Measurements from ENCODE around the gene PAPPA.
A peak's percentile ranks its signal among the peaks of the same experiment; 100 is the strongest.

Gene PAPPA

GRCh38 chr9:116232424-116233159 lies 79.0 kb downstream of the PAPPA start:
- peak; percentile 41 for DNase-seq (ENCODE audit: low read depth, low spot score)

DNA sequence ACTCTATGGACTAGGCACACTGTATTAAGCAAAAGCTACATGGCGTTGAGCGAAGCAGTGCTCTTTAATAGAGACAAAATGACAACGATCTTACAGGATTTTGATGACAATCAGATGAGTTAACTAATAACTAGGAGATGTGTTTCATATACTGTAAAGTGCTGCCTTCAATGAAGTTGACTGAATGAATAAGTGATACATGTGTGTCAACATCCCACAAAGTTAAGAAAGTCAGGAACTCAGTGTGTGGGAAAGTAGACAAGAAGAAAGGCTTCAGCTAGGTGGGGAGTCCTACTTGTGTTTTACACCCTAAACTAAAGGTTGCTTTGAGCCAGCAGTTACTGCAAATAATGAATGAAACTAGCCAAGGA lies 79.6 kb downstream of the PAPPA start:
- no peak for DNase-seq (ENCODE audit: low read depth, low spot score)

GRCh38 chr9:116234081-116234480 lies 80.5 kb downstream of the PAPPA start:
- DNase-seq (ENCODE audit: low read depth, low spot score) = peak; percentile 88

DNA sequence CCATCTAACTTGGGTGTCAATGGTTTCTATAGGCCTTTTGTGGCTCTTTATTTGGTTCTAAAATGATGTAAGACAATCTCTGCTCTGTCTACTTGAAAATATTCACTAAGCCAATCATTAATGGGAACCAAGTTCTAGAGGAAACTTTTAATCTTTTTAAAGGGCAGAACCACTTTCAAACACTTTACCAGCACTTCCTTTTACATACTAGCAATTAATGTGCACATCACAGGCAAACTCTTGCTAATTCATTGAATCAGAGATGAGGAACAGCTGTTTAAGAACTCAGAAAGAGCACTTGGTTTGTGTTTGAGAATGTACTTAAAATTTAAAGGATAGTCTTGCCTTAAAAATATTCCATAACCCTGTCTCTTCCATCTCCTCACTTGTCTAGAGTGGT lies 83.4 kb downstream of the PAPPA start:
- no peak for DNase-seq (ENCODE audit: low read depth, low spot score)

- DNase-seq (ENCODE audit: low read depth, low spot score) = no peak
These were observed 83.9 kb downstream of the PAPPA start for GRCh38 chr9:116237456-116237855.

DNA sequence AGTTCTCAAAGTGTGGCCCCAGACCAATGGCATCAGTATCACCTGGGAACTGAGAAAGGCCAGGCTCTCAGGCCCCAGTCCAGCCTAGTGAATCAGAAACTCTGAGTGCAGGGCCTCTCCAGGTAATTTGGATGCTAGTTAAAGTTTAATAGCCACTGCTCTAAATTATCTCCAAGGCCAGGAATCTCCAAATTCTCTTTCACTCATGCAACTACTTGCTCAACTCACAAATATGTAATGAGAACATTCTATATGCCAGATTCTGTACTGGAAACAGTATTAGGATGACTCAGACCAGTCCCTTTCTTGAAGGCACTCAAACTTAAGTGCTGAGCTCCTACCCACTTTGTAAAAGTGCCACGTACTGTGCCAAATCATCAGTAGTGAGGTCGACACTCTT lies 84.6 kb downstream of the PAPPA start:
- DNase-seq (ENCODE audit: low read depth, low spot score) = peak; percentile 61

GRCh38 chr9:116238776-116239340 lies 85.3 kb downstream of the PAPPA start:
- DNase-seq (ENCODE audit: low read depth, low spot score) = no peak

DNA sequence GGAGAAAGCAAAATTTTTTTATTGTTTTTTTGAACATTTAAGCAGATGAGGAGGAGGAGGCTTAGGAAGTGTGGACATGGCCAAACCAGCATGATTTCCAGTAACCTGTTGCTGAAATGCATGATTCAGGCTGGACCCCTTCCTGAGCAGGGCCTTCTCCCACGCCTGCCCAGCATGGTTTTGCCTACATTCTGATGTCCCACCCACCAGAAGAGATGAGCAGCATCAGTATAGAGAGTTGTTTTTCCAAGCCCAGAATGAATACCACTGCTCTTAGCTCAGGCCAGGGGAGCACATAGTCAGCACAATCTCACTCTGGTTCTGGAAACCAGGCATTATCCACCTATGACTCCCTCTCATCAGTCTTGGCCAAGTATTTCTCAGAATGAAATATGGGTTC lies 90.1 kb downstream of the PAPPA start:
- no peak for DNase-seq (ENCODE audit: low read depth, low spot score)

DNA sequence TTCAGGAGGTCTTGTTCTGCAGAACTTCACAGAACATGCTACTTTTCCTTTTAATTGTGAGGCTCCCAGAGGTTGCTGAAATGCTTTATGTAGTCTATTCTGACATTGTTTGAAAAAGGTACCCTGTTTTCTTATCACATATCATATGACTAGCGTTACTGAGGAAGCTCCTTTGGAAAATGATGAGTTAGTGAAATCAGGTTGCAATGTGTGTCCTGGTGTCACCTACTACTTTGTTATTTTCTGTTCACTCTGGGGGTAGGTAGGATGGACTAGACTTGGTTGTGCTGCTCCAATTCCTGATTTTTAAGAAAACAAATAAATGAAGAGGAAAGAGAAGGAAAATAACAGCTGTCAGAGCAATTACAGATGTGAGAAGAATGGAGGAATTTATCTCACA lies 93.7 kb downstream of the PAPPA start:
- no peak for DNase-seq (ENCODE audit: low read depth, low spot score)

- DNase-seq (ENCODE audit: low read depth, low spot score) = no peak
These were observed 94.3 kb downstream of the PAPPA start for GRCh38 chr9:116247791-116248374.

GRCh38 chr9:116250891-116251290 lies 97.3 kb downstream of the PAPPA start:
- no peak for DNase-seq (ENCODE audit: low read depth, low spot score)

GRCh38 chr9:116251366-116251765 lies 97.8 kb downstream of the PAPPA start:
- no peak for DNase-seq (ENCODE audit: low read depth, low spot score)

DNA sequence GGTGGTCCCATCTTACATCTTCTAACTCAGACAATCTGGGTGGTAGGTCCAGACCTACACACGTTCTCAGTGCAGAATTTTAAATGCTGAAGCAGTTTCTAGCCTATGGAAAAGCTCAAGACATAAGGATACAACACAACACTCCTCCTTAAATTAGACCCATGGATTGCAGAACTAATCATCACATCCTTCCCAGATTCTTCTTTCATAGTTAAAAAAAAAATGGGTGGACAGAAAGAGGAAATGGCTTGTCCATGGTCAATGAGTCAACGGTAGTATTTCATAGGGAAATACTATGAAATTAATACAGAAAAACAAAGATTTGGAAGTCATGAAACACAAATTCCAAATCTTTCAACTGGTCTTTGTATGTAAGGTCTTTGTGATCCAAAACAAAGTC lies 106.9 kb downstream of the PAPPA start:
- DNase-seq (ENCODE audit: low read depth, low spot score) = no peak

- no peak for DNase-seq (ENCODE audit: low read depth, low spot score)
These were observed 108.9 kb downstream of the PAPPA start for GRCh38 chr9:116262448-116262847.

DNA sequence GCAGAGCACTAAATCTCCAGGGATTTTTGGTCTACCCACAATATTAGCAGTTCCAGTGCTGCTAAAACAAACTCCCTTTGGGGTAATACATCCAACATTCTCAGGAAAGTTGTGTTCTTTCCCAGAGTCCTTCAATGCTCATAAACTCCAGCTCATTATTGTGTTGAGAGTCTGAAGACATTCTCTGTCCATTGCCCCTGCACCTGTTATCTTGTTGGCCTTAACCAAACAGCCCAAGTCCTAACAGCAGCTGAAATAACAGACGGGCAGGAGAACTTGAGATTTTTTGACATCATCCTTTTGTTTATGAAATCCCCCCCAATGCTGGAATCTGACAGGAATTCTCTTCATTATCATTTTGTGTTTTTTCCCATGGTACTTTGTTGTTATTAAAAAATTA lies 110.8 kb downstream of the PAPPA start:
- no peak for DNase-seq (ENCODE audit: low read depth, low spot score)

DNA sequence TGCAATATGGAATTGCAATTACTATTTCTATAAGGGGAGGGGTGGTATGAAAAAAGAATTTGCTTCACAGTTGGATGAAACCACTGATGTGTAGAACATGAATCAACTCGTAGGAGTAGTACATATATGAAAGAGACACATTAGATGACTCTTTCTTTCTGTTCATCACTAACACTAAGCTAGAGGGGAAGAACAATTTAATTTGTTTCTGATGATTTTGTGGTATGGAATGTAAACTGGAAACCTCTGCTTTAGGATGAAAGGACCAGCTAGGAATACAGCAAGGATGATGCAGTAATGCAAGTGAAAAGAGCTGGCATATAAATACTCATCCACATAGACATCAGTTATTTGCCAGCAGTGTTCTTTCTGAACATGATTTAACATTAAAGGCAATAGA lies 113.4 kb downstream of the PAPPA start:
- no peak for DNase-seq (ENCODE audit: low read depth, low spot score)

GRCh38 chr9:116269250-116269649 lies 115.7 kb downstream of the PAPPA start:
- DNase-seq (ENCODE audit: low read depth, low spot score) = no peak

GRCh38 chr9:116270546-116270945 lies 117.0 kb downstream of the PAPPA start:
- no peak for DNase-seq (ENCODE audit: low read depth, low spot score)

- DNase-seq (ENCODE audit: low read depth, low spot score) = no peak
These were observed 117.7 kb downstream of the PAPPA start for GRCh38 chr9:116271340-116271739.

DNA sequence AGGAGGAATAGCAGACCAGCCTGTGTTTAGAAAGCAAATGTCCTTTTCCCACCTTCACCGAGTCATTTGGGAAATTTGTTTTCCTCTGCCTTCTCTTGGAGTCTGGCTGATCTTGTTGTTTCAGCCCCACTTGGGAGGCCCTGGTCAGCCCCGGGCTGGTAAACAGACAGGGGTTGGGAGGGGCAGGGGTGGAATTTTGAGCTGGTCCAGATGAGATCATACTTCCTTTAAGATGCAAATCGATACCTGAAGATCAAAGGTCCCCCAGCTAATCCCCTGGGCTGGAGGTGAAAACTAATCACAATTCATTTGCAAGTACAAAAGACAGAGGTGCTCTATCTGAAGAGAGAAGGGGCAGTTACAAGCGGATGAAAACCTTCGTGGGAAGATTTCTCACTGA lies 118.4 kb downstream of the PAPPA start:
- peak; percentile 69 for DNase-seq (ENCODE audit: low read depth, low spot score)

- DNase-seq (ENCODE audit: low read depth, low spot score) = peak; percentile 46
These were observed 120.7 kb downstream of the PAPPA start for GRCh38 chr9:116274293-116274692.

- peak; percentile 71 for DNase-seq (ENCODE audit: low read depth, low spot score)
These were observed 122.0 kb downstream of the PAPPA start for GRCh38 chr9:116275418-116276195.

DNA sequence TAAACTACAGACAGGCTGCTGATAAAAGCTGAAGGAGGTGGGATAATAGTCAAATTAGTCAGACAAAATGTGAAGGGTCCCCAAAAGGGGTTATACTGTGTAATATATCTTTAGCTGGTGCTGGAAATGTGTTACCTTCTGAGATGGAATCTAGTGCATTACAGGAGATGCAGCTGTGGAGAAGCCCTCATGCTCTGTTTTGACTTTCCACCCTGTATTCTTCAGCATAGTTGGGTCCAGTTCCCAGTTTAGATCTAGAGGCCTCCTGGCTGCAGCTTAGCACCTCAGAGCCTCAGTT lies 122.6 kb downstream of the PAPPA start:
- no peak for DNase-seq (ENCODE audit: low read depth, low spot score)
